ENCODE results near the gene SLC25A43. TPM values are rescaled to one million over a fixed set of nuclear protein-coding genes. Genes with fewer than 3 reads are reported as not detected.

Gene SLC25A43
- total RNA-seq, 1 experiment from 2014 or later: 42.3 TPM

- H3K4me2 ChIP-seq: no peak overlapping the region
- intact Hi-C loops (cut with micrococcal nuclease; ENCODE audit: unreplicated experiment): no loop called here
- H3K4me3 ChIP-seq: no peak overlapping the region
- H2AFZ ChIP-seq: no peak overlapping the region
- H3K36me3 ChIP-seq (ENCODE audit: low read depth): peaks cover 7% of the 10 kb centered on the region; the same call in 1 of the 2 replicates
- no peak for TF ChIP-seq EZH2 (IDR thresholded peaks at IDR 0.05; ENCODE audit: low read depth)
- TF ChIP-seq CTCF (conservative IDR thresholded peaks at IDR 0.05): no peak
- H3K9me2 ChIP-seq (ENCODE audit: insufficient read depth): no peaks in the 10 kb centered on the region
- H3K27ac ChIP-seq: no peak overlapping the region
- no peak for DNase-seq
- H3K4me1 ChIP-seq (replicated peaks; ENCODE audit: insufficient read depth): no peaks in the 10 kb centered on the region
- no peaks in the 10 kb centered on the region; the same call in 1 of the 2 replicates for H3F3A ChIP-seq (ENCODE audit: insufficient read depth, low read depth)
- ChIA-PET POLR2A (ENCODE audit: unreplicated experiment) (no interaction called here), CTCF (interaction anchor here (0.6 kb wide), 2 partner anchors 10 to 276 kb away, joined by 3 to 6 read pairs; no protein-coding TSS in a partner anchor)
- no peaks in the 10 kb centered on the region for H3K79me2 ChIP-seq (ENCODE audit: low read depth)
- no TSS peak for BruUV-seq (replicated peaks)
- H3K27me3 ChIP-seq (ENCODE audit: insufficient read depth, low read depth): no peaks in the 10 kb centered on the region
- H3K9me3 ChIP-seq (ENCODE audit: insufficient read depth, low read depth): no peaks in the 10 kb centered on the region
- H4K20me1 ChIP-seq (ENCODE audit: insufficient read depth): no peaks in the 10 kb centered on the region
These were observed 20.0 kb downstream of the SLC25A43 start for GRCh38 chrX:119419146-119419545.

DNA sequence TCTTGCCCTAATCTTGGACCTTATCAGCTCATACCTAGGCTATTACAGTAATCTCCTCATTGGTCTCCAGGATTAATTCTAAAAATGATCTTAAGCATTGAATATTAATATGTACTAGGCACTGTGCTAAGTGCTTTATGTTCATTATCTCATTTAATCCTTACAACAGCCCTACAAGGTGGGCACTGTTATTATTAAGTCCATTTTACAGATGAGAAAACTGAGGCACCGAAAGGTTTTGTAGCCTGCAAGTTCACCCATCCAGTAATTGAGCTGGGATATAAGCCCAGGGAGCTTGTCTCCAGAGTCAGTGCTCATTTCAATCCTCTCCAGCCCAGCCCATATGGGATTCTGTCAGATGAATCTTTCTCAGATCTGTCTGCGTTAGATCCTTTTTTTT is 20.8 kb downstream of the SLC25A43 start:
- BruUV-seq (replicated peaks): no TSS peak
- CTCF ChIA-PET: interaction anchor here (0.6 kb wide), 2 partner anchors 9 to 277 kb away, joined by 3 to 6 read pairs; no protein-coding TSS in a partner anchor
- Histone ChIP-seq H3K27me3 (ENCODE audit: insufficient read depth, low read depth) (no peaks in the 10 kb centered on the region), H3K9me3 (ENCODE audit: insufficient read depth, low read depth) (no peaks in the 10 kb centered on the region), H3K4me1 (replicated peaks; ENCODE audit: insufficient read depth) (no peaks in the 10 kb centered on the region), H2AFZ (no peak overlapping the region), H4K20me1 (ENCODE audit: insufficient read depth) (no peaks in the 10 kb centered on the region), H3F3A (ENCODE audit: insufficient read depth, low read depth) (no peaks in the 10 kb centered on the region; the same call in 1 of the 2 replicates), H3K36me3 (ENCODE audit: low read depth) (0 out of 2 replicates have a peak, but pooled peaks cover 6% of the 10 kb centered on the region), H3K27ac (no peak overlapping the region), H3K9me2 (ENCODE audit: insufficient read depth) (no peaks in the 10 kb centered on the region), H3K4me2 (no peak overlapping the region), H3K79me2 (ENCODE audit: low read depth) (no peaks in the 10 kb centered on the region), H3K4me3 (no peak overlapping the region)
- no peak for DNase-seq
- POLR2A ChIA-PET (ENCODE audit: unreplicated experiment): no interaction called here
- intact Hi-C loops (cut with micrococcal nuclease; ENCODE audit: unreplicated experiment): no loop called here
- TF ChIP-seq EZH2 (IDR thresholded peaks at IDR 0.05; ENCODE audit: low read depth) (no peak), CTCF (conservative IDR thresholded peaks at IDR 0.05) (no peak)

- Histone ChIP-seq H3K79me2 (ENCODE audit: low read depth) (no peaks in the 10 kb centered on the region), H3K9me2 (ENCODE audit: insufficient read depth) (no peaks in the 10 kb centered on the region), H3K4me3 (no peak overlapping the region), H3K27me3 (ENCODE audit: insufficient read depth, low read depth) (no peaks in the 10 kb centered on the region), H4K20me1 (ENCODE audit: insufficient read depth) (no peaks in the 10 kb centered on the region), H3K36me3 (ENCODE audit: low read depth) (0 out of 2 replicates have a peak, but pooled peaks cover 6% of the 10 kb centered on the region), H3F3A (ENCODE audit: insufficient read depth, low read depth) (no peaks in the 10 kb centered on the region; the same call in 1 of the 2 replicates), H3K4me1 (replicated peaks; ENCODE audit: insufficient read depth) (no peaks in the 10 kb centered on the region), H3K9me3 (ENCODE audit: insufficient read depth, low read depth) (no peaks in the 10 kb centered on the region), H3K27ac (no peak overlapping the region), H2AFZ (no peak overlapping the region), H3K4me2 (no peak overlapping the region)
- DNase-seq: no peak
- no peak for TF ChIP-seq CTCF (conservative IDR thresholded peaks at IDR 0.05)
- TF ChIP-seq EZH2 (IDR thresholded peaks at IDR 0.05; ENCODE audit: low read depth): no peak
- ChIA-PET CTCF (no interaction called here), POLR2A (ENCODE audit: unreplicated experiment) (no interaction called here)
- no TSS peak for BruUV-seq (replicated peaks)
- intact Hi-C loops (cut with micrococcal nuclease; ENCODE audit: unreplicated experiment): no loop called here
These were observed 22.0 kb downstream of the SLC25A43 start for GRCh38 chrX:119421016-119421705.
